ENCODE data around the gene NDUFA12. TPM values are rescaled to one million over a fixed set of nuclear protein-coding genes. Genes with fewer than 3 reads are reported as not detected.

The NDUFA12 gene
- total RNA-seq, 1 donor from 2014 or later: 228 TPM

- intact Hi-C loops (cut with DNase I): no loop called here
- DNase-seq (ENCODE audit: low spot score): no peak
Measured at GRCh38 chr12:94952325-94952724, 51.2 kb downstream of the NDUFA12 start.

DNA sequence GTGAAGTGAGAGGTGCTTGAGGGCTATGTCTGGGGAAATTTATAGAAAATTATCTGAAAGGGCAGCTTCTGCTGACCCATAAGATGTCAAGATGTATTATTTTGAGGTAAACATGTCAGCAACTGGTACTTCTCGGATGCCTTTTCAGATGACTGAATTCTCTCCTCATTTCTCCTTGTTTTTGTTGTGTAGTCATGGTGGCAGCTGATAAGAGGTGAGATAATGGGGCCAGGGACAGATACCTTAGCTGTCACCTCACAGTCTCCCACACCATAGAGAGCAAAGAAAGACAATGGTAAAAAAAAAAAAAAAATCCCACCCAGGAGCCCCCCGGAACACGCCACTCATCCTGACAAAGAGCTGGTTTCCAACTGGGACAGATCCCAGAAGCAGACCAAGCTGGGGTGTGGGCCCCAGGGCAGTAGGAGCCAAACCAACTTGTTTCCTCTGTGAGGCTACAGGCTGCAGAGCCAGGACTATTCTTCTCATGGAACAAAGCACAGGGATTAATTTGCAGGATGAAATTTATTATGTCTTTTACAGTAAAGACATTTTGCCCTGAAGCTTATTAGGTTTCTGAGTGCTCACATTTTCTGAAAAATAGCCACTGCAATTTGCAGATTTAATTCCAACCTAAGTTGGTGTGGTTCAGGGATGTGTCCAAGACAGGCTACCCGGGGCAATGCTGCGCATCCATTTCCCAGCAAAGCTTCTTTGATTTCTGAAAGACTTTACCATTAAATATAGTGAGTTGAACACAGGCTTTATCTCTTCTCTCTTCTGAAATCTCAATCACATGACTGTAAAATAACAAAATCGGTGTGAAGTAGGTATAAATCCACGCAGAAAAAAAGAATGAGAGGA, 52.2 kb downstream of the NDUFA12 start:
- DNase-seq (ENCODE audit: low spot score): no peak
- intact Hi-C loops (cut with DNase I): no loop called here

- intact Hi-C loops (cut with DNase I): no loop called here
- no peak for DNase-seq (ENCODE audit: low spot score)
Measured at GRCh38 chr12:94948232-94948810, 55.2 kb downstream of the NDUFA12 start.

- intact Hi-C loops (cut with DNase I): no loop called here
- no peak for DNase-seq (ENCODE audit: low spot score)
Measured at GRCh38 chr12:94942663-94943062, 60.8 kb downstream of the NDUFA12 start.

GRCh38 chr12:94941440-94941862, 62.0 kb downstream of the NDUFA12 start:
- DNase-seq (ENCODE audit: low spot score): peak; percentile 79
- intact Hi-C loops (cut with DNase I): no loop called here

DNA sequence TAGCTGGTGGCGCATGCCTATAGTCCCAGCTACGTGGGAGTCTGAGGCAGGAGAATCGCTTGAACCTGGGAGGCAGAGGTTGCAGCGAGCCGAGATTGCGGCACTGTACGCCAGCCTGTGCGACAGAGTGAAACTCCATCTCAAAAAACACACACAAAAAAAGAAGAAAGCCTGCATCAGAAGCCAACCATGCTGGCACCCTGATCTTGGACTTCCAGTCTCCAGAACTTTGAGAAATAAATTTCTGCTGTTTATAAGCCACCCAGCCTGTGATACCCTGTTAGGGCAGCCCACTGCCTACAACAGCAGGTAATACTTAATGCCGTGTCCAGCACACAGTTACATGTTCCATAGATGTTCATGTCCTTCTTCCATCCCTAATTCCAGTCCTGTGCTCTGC, 62.7 kb downstream of the NDUFA12 start:
- DNase-seq (ENCODE audit: low spot score): no peak
- intact Hi-C loops (cut with DNase I): no loop called here

DNA sequence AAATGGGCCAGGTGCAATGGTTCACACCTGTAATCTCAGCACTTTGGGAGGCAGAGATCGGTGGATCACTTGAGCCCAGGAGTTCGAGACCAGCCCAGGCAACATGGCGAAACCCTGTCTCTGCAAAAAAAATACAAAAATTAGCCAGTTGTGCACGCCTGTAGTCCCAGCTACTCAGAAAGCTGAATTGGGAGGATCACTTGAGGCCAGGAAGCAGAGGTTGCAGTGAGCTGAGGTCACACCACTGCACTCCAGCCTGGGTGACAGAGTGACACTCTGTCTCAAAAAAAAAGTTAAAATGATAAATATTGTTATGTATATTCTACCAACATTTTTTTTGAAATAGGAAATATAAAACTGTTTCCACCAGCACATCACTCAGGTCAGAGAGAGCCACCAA, 64.9 kb downstream of the NDUFA12 start:
- intact Hi-C loops (cut with DNase I): no loop called here
- no peak for DNase-seq (ENCODE audit: low spot score)

DNA sequence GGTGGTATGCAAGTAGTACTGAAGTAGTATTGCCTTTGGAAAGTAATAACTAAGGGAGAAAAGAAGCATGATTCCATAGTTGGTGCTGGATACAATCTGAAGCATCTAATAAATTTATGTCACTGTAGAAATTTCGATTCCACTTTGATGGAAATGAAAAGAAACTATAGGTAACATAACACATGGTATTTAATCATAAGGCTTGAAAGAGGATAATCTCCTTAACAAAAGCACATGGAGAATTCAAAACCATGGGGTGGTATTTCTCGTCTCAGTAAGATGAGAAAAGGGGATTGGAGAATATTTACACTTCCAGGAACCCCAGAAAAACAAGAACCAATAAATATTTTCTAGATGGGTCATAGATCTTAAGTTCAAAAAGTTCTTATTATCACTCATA, 72.7 kb downstream of the NDUFA12 start:
- intact Hi-C loops (cut with DNase I): no loop called here
- DNase-seq (ENCODE audit: low spot score): no peak

DNA sequence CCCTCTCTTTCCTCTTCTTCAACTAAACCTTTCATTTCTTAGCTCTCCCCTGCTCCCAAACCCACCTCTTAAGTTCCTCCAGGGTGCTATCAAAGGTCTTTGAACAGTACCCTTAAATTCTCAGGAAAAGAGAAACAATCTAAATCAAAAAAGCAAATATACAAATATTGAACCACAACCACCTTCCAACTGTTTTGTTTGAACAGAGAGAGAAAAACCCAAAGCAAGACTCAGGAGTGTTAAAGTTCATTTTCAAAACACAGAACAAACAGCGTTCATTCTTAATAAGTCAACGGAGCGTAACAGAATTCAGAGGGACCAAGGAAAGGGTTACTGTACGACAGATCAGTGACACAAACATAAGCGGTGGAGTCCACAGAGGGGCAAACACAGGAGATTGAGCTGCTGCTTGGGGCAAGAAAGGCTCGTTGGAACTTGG, 73.3 kb downstream of the NDUFA12 start:
- intact Hi-C loops (cut with DNase I): no loop called here

DNA sequence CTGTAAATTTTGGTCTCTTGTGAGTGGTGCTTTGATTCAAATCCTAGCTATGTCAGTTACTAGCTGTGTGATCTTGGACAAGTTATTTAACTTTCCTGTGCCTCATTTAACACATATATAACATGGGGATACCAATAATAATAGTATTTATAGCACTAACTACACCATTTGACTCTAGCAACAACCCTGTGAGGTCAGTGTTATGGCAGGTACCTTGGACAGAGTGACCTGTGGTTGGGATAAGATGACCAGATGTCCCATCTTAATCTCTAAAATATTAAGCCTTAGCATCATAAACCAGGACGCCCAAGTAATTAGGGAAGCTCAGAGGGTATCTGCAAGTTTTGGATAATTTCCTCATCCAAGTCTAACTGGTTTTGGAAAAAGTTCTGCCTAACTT, 73.7 kb downstream of the NDUFA12 start:
- intact Hi-C loops (cut with DNase I): no loop called here

More for the DNA sequence above, 73.3 kb downstream of the NDUFA12 start:
- DNase-seq (ENCODE audit: low spot score): no peak

GRCh38 chr12:94925729-94926128, 77.8 kb downstream of the NDUFA12 start:
- no peak for DNase-seq (ENCODE audit: low spot score)
- intact Hi-C loops (cut with DNase I): no loop called here

More for the DNA sequence above, 73.7 kb downstream of the NDUFA12 start:
- DNase-seq (ENCODE audit: low spot score): no peak

DNA sequence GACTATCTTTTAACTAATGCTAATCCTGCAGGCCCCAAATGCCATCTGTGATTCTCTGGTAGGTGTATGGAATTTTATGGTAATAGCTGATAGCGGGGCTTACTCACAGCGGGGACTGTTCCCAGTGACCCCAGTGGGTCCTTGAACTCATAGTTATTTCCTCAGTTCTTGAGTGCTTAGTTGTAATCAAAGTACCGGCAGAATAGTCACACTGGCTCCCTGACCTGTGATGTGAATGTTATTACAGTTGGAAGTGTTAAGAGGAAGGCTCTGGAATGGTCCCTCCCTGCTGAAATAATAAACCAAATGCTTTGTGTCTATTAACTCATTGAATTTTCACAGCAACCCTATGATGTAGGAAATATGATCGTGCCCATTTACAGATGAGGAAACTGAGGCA, 78.3 kb downstream of the NDUFA12 start:
- intact Hi-C loops (cut with DNase I): no loop called here
- DNase-seq (ENCODE audit: low spot score): no peak

GRCh38 chr12:94922561-94922960, 80.9 kb downstream of the NDUFA12 start:
- DNase-seq (ENCODE audit: low spot score): no peak
- intact Hi-C loops (cut with DNase I): no loop called here

Other genes with a start within 250 kb of the NDUFA12 start
- gene NR2C1, start 69.9 kb upstream of the NDUFA12 start, total RNA-seq: 34.6 TPM
- 19.9 TPM for gene FGD6, start 213.8 kb upstream of the NDUFA12 start, total RNA-seq
- 77.4 TPM for gene VEZT, start 214.1 kb upstream of the NDUFA12 start, total RNA-seq

Measured in cardiac septum (tissue), 1 donor.